Activated naive CD4-positive, alpha-beta T cell treated with anti-CD3 and anti-CD28 coated beads, Interleukin-2, amount 50 U/mL, for 72 hours (primary cell): ENCODE results near the gene PPP1R9B. TPM values are rescaled to one million over a fixed set of nuclear protein-coding genes. Genes with fewer than 3 reads are reported as not detected.

ENCODE experiments used
- ATAC-seq, 2 donors: fragments of 150-1000 bp; cut with Tn5 transposase; 2 replicates each; pipeline ENCODE4 v1.10.0; 2021; ENCODE audit warnings: mild to moderate bottlenecking in 2 of 2, moderate library complexity in 2 of 2
- DNase-seq, 2 donors: peaks; one replicate each; pipeline ENCODE4 v3.0.0; 2021 to 2022; ENCODE audit warnings: low spot score in 2 of 2
- H3K27ac Mint-ChIP-seq, 2 donors: one replicate each; pipeline ENCODE4 v1.8.0; 2022; ENCODE audit warnings: mild to moderate bottlenecking in 2 of 2, mixed read lengths in 2 of 2
- H3K36me3 Mint-ChIP-seq, 2 donors: one replicate each; pipeline ENCODE4 v1.8.0; 2022; ENCODE audit warnings: mixed read lengths in 2 of 2
- H3K9me3 Mint-ChIP-seq, 2 donors: one replicate each; pipeline ENCODE4 v1.8.0; 2022; ENCODE audit warnings: mixed read lengths in 2 of 2
- total RNA-seq, 2 donors: library from RNA; stranded (reverse); gene quantifications; one replicate each; pipeline ENCODE4 v1.2.3, GENCODE V29; 2022

PPP1R9B gene
- total RNA-seq, 2 donors from 2014 or later = 74.4 to 112 TPM

DNA sequence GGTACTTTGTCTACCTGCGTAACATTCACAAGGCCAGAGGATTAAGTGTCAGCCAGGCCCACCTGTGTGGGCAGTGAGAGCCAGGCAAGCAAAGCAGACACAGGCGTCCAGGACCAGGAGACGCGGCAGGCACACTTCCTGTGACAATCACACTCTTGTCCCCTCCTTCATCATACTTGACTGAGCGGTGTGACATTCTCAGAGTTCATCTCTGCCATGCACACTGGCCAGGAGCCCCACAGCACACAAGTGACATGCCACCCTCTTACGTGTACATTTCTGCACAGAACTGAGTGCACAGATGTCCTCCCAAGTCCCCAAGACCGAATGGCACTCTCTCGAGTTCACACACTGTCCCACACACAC lies 8.7 kb downstream of the PPP1R9B start:
- Mint-ChIP-seq H3K27ac (peak overlapping the region; percentile 58 to 85), H3K36me3 (peaks cover 56 to 64% of the 10 kb centered on the region in 2 donors), H3K9me3 (no peaks in the 10 kb centered on the region)
- ATAC-seq (peak in 1 of 2 donors; percentile 34), DNase-seq (no peak)

DNA sequence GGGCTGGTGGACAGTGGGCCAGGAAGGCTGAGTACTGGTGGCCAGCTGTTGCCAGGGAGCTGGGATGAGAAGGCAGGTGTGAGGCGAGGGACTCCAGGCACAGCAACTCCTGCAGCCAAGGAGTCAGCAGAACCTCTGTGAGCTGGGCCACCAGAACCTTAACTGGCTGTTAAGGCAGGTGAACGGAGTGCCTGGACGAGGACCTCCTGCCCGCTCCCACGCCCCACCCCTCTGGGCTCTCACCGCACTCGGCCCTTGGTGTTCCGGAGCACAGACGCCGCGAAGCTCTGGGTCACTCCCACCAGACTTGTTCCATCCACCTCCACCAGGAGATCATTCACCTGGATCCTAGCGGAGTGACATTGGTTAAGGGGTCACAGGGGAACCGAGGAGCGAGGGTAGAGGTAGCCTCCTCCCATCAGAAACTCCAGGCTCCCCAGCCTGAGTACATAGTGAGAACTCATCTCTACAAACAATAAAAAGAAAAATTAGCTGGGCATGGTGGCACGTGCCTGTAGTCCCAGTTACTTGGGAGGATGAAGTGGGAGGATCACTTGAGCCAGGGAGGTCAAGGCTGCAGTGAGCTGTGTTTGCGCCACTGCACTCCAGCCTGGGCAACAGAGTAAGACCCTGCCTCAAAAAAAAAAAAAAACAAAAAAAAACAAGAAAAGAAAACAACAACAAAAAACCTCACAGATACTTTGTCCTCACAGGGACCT lies 9.3 kb downstream of the PPP1R9B start:
- DNase-seq (no peak), ATAC-seq (no peak)
- Mint-ChIP-seq H3K9me3 (no peaks in the 10 kb centered on the region), H3K36me3 (peaks cover 56 to 61% of the 10 kb centered on the region in 2 donors), H3K27ac (peak overlapping the region; percentile 58 to 85)

DNA sequence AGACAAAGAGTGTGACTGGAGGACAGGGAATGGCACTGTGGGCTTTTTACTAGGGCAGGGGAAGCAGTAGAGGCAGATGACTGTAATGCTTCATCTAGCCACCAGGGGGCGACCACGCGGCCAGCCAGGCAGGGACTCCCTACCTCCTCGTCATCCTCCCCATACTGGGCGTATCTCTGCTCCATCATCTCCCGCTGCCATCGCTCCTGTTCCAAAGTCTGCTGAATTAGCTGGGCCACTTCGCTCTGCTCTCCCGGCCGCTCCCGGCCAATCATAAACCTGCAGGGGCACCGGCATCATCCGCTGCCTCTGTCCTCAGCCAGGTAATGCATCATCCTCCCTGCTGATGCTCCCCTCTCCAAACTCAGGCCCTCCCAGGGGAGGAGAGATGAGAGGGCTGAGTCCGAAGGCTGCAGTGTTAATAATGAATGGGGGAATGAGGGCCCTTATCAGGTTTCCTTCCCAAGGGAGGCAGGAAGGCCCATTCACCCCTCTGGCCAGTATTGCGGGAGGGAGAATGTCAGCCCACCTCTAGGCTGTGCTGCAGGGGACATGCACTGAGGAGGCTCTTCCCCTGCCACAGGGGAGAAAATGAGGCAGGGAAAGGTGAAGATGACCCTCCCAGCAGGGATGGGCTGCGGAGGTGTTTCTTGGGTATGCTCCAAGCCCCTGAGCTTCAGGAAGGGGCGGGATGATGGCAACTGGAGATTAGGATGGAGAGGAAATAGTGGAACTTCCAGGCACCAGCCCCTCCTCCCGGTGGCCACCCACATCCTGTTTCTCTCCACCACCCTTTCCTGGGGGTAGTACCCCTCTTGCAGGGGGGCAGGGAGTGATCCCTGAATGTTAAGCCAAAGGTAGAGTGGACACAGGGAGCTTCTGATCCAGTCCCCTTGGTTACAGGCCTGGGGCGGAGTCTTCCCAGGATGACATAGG lies 10.3 kb downstream of the PPP1R9B start:
- Mint-ChIP-seq H3K27ac (peak overlapping the region; percentile 58 to 84), H3K9me3 (no peaks in the 10 kb centered on the region), H3K36me3 (peaks cover 56 to 66% of the 10 kb centered on the region in 2 donors)
- DNase-seq = peak; percentile 80 to 84
- ATAC-seq = peak; percentile 73 to 89

DNA sequence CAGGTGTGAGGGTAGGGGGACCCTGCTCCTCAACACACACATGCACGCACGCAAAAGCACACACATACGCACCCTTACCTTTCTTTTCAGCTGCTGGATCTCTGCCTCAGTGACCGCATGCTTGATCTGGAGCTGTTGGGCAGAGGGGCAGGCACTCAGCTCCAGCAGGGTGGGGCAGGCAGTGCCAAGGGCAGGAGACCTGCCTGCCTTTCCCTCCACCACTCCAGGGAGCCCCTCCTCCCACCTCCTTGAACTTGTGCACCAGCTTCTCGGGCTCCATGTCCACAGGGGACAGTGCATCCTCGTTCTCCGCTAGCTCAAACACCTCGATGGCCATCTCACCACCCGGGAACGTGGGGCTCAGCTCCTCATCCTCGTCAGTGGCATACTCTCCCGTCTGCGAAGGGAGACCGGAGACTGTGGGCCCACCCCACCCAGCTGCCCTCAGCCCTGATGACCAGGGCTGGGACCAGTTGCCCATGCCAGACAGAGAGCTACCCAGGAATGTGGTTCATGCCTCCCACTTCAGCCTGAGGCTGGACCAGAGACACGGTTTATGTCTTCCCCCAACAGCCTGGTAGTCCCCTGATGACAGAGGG lies 11.2 kb downstream of the PPP1R9B start:
- Mint-ChIP-seq H3K27ac (peak overlapping the region; percentile 58 to 72), H3K9me3 (no peaks in the 10 kb centered on the region), H3K36me3 (peaks cover 51 to 61% of the 10 kb centered on the region in 2 donors)
- no peak for ATAC-seq
- DNase-seq = no peak

DNA sequence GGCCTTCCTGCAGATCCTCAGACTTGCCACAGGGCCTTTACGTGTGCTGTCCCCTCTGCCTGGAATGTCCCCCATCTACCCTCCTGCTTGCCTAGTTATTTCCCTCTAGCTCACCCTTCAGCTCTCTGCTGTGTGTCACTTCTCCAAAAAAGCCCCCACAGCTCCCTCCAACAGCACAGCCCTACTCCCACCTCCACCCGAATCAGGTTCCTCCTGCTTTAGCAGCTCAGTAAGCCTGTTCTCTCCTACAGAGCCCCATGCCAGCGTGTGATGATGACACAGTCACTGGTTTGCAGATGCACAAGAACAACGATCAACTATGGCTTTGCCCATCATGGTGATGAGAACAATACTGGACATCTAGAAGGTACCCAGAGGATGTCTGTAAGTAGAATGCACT lies 13.4 kb downstream of the PPP1R9B start:
- no peak for ATAC-seq
- H3K27ac Mint-ChIP-seq = peak overlapping the region; percentile 23 to 94
- H3K9me3 Mint-ChIP-seq = no peaks in the 10 kb centered on the region
- H3K36me3 Mint-ChIP-seq = peaks cover 38 to 50% of the 10 kb centered on the region in 2 donors
- no peak for DNase-seq

DNA sequence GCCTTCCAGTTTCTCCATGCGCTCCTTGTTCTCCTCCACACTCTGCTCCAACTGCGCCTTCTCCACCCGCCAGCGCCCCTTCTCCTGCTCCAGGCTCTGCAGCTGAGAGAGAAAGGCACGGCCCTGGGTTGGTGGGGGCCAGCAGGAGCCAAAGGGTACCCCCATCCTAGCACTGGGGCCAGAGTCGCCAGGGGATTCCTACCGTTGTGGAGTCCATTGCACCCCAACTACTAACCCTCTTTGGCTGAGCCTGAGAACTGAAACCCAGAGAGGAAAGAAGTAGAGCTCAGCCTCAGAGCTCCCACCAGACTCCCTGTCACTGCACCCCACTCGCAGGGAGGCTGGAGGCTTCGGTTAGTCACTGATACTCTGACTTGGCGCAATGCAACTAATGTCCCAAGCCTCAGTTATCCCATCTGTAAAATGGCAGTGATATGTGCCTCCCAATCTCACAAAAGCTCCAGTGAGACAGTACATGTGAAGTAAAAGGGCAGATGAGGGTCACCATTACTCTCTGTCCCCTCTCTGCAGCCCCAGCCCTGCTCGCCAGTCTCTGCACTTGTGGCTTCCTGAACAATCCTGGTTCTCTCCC lies 14.3 kb downstream of the PPP1R9B start:
- peak overlapping the region; percentile 38 to 55 for H3K27ac Mint-ChIP-seq
- no peaks in the 10 kb centered on the region for H3K9me3 Mint-ChIP-seq
- H3K36me3 Mint-ChIP-seq = peaks cover 38 to 42% of the 10 kb centered on the region in 2 donors
- DNase-seq (no peak), ATAC-seq (no peak)

DNA sequence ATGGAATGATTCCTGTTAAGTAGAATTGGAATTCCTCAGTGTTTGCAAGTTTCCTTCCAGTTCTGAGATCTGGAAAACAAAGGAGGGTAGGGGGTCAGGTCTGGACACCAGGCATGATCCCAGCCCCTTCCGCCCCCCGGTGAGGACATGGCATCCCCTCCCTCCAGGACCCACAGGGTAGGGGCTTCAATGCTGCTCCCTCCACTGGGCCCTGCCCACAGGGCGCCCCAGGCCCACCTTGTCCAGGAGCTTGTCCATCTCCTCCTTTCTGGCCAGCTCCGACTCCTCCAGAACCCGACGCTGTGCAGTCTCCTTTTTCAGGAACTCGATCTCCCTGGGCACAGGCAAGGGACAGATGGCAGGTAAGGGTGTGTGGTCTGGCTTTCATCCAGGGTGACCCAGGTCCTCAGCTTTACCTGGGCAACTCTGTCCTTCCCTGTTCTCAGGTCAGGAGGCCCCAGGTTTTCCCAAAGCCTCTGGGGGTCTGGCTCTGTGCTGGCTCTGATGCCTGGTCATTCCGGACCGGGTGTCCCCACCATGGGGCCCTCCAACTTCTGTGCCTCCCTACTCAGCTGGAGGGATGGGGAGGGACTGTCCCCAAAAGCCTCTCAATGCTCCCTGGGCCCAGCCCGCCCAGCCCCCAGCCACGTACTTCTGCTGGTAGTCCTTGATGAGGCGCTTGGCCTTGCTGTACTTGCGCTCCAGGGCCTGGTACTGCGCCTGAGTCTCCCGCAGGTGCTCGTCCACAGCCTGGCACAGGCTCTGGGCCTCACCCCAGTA lies 15.0 kb downstream of the PPP1R9B start:
- H3K9me3 Mint-ChIP-seq = no peaks in the 10 kb centered on the region
- DNase-seq = no peak
- no peak for ATAC-seq
- H3K36me3 Mint-ChIP-seq = peaks cover 35 to 38% of the 10 kb centered on the region in 2 donors
- H3K27ac Mint-ChIP-seq = peak overlapping the region; percentile 14 to 38

DNA sequence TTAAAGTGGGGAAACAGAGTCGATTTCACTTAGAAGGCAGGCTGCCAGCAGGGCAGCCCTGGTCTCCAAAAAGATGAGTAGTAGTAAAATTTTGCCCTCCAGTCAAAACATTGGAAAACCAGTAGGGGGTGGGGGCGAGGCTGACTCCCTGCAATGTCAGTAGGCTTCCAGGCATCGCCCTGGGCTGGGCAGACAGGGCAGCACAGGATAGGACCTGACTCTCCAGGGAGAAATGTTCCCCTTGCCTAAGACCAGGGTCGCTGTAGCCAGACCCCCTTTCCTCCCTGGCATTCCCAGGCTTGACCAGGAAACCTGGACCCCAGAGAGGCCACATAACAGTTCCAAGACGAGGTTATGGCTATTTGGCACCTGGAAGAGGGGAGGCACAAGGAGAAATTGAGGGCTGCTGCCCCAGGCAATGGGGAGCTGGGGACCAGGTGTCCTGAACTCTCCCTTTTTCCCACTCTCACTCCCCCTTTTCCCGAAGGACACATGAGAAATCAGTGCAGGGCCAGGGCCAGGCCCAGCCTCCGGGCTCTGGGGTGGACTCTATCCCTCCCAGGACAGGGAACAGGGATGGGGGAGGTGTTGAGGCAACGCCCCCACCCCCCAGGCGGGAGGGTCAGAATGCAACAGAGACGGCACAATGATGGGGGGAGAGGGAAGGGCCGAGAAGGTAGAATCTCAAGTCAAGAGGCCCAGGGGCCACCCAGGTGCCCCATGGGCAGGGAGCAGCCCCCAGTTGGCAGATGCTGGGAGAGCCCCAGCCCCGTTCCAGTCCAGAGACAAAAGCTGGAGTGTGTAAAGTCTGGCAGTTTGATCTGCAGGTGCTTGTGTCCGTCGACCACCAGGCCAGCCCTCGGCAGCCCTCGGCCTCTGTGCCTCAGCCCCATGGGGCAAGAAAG lies 16.0 kb downstream of the PPP1R9B start:
- Mint-ChIP-seq H3K9me3 (no peaks in the 10 kb centered on the region), H3K36me3 (peaks cover 24 to 30% of the 10 kb centered on the region in 2 donors), H3K27ac (peak overlapping the region in 1 of 2 donors; percentile 44)
- ATAC-seq = no peak
- DNase-seq = no peak

DNA sequence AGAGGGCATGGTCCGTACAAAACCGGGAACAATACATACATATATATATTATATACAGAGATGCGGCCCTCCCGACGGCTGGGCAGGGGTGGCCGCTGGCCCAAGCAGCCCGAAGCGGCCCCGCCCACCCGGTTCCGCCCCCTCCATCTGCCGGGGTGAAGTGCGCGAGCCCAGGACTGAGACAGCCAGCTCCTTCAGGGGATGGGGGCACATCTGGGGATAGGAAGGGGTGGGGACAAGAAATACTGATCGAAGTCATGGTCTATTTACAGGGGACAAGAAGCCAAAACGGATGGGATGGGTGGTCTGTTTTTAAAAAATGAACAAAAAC lies 16.7 kb downstream of the PPP1R9B start:
- no peaks in the 10 kb centered on the region for H3K9me3 Mint-ChIP-seq
- H3K27ac Mint-ChIP-seq = peak overlapping the region in 1 of 2 donors; percentile 44
- DNase-seq = no peak
- peaks cover 23 to 26% of the 10 kb centered on the region in 2 donors for H3K36me3 Mint-ChIP-seq
- no peak for ATAC-seq

DNA sequence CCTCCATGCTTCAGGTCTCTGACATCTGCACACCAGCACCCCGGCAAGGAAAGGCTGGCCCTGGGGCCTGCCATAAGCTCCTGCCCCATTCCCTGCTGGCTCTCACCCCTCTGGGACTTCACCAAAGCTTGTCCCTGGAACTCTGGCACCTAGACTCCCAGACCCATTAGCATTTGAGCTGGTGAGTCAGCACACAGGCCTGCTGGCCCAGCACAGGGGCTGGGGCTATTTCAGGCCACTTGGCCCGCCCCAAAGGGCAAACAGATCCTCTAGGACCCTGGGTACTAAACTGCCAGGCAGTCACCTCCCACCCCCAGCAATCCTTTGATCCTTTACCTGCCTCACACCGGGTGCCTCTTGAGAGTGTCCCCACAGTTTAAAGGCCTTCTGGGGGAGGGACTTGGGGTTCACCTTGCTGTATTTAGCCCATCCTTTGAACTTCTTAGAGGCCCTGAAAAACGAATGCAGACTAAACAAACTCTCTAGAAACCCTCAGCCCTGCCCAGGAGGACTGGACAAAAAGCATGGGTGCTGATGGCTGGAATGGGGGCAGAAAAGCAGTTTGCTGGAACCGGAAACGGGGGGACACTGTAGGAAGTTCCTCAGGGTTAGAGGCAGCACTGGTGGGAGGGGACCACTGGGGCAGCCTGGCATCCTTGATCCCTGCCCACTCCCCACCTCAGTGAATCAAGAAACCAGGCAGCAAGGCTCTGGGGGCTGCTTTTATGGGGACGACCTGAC lies 17.3 kb downstream of the PPP1R9B start:
- H3K27ac Mint-ChIP-seq = no peak overlapping the region
- ATAC-seq (no peak), DNase-seq (no peak)
- peaks cover 18 to 24% of the 10 kb centered on the region in 2 donors for H3K36me3 Mint-ChIP-seq
- no peaks in the 10 kb centered on the region for H3K9me3 Mint-ChIP-seq

DNA sequence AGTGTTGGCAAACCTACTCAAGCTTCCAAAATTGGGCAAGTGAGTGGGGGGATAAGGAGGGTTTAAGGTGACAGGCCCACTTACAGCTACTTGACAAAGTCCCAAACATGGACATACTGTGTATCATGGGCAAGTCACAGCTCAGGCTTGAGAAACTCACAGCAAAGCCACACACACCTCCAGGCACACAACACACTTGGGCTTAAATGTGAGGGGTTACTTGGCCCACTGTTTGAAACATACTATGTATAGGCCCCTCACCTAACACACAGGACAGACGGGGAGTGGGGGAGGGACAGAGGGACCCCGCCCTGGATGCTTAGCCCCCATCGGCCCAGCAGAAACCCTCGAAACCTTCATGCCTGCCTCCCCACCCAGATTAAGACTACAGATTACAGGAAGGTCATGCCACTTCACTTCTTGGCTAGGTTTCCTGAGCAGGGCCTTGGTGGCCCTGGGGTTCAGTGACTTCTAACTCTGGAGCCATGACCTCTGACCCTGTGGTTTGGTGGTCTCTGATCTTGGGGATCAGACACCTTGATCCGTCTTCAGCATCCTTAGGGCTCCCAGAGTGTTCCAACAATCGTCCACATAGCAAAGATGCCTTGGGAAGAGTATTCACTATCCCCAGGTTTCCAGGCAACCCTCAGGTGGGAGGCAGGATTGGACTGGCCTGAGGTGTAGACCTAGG lies 18.2 kb downstream of the PPP1R9B start:
- H3K9me3 Mint-ChIP-seq = no peaks in the 10 kb centered on the region
- H3K36me3 Mint-ChIP-seq = peaks cover 8 to 16% of the 10 kb centered on the region in 2 donors
- peak overlapping the region in 1 of 2 donors; percentile 79 for H3K27ac Mint-ChIP-seq
- DNase-seq (no peak), ATAC-seq (no peak)

DNA sequence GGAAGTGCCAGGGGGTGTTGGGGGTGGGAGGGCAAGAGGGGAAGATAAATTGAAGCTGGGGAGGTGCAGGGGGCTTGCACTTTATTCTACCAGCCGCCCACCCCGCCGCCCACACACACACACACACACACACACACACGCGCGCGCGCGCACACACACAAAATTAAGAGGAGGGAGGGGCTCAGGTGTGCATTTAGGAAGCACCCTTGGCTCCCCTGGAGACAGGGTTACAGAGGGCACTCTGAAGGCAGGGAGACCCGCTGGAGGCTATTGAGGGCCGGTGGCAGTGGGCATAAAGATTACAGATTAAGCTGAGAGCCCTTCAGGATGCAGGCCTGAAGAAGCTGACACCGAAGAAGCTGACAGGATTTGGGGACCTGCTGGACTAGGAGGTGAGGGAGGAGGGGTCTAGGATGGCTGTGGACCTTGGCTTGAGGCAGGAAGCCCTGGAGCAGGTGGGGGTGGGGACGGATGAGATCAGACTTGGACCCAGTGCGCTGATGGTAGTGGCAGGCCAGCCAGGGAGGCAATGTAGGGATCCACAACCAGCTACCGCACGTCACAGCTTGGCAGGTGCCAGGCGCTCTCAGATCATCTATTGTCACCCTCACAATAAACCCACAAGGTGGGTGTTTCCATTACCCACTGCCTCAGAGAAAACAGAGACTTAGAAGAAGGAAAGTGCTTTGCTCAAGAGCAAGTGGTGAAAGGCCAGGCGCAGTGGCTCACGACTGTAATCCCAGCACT lies 19.7 kb downstream of the PPP1R9B start:
- Mint-ChIP-seq H3K9me3 (no peaks in the 10 kb centered on the region), H3K27ac (peak overlapping the region; percentile 68 to 79), H3K36me3 (peaks cover 0 to 16% of the 10 kb centered on the region in 2 donors)
- no peak for DNase-seq
- ATAC-seq = peak; percentile 24 to 32

DNA sequence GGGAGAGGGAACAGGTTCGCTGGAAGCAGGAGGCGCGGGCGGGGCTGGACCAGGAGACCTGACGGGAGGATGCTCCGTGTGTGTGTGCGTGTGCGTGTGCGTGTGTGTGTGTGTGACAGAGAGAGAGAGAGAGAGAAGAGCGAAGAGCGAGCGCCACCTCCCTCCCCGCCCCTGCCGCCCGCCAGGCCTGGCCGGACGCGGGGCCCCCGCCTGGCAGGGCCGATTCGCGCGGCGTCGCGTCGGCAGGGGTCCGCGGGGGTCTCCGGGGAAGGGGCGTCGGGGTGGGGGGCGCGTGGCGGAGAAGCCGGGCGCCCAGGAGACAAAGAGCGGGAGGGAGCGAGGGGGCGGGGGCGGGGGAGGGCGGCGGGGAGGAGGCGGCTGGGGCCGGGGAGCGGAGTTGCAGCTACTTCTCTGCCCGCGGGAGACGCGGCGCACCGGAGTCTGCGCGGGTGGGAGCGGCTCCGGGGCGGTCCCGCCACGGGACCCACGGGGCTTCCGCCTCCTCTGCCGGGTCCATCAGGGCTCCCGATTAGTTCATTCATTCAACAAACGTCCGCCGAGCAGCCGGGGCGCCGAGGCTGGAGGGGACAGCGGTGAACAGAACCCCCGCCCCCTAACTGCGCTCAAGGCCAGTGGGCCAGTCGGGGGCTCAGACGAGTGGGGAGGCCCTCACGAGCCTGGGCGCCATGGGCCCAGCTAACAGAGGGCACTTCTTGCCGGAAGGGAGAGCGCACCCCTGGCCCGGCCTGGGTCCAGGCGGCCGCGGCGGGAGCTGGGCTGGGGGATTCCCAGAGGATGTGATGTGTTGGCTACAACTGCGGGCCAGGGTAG lies 20.5 kb downstream of the PPP1R9B start, which contains the start of gene SAMD14:
SAMD14 (minus strand) TSS at position 433 of the 831 bp plus-strand sequence. CDS start 5,201 bp downstream, outside the sequence.
- peaks cover 0 to 11% of the 10 kb centered on the region in 2 donors for H3K36me3 Mint-ChIP-seq
- no peaks in the 10 kb centered on the region for H3K9me3 Mint-ChIP-seq
- H3K27ac Mint-ChIP-seq = peak within 1 kb of the TSS; percentile 68 to 79
- ATAC-seq (peak; percentile 54 to 66), DNase-seq (peak in 1 of 2 donors; percentile 37)
